ENCODE results near the gene ID1. TPM values are rescaled to one million over a fixed set of nuclear protein-coding genes. Genes with fewer than 3 reads are reported as not detected.
"Not testable (repeated sequence)": the region's sequence is repeated elsewhere in the genome, so short reads cannot be mapped to it uniquely, and the experiment has no call there.

The ID1 gene
- total RNA-seq, 4 donors from 2014 or later = 422 to 839 (median 555) TPM

DNA sequence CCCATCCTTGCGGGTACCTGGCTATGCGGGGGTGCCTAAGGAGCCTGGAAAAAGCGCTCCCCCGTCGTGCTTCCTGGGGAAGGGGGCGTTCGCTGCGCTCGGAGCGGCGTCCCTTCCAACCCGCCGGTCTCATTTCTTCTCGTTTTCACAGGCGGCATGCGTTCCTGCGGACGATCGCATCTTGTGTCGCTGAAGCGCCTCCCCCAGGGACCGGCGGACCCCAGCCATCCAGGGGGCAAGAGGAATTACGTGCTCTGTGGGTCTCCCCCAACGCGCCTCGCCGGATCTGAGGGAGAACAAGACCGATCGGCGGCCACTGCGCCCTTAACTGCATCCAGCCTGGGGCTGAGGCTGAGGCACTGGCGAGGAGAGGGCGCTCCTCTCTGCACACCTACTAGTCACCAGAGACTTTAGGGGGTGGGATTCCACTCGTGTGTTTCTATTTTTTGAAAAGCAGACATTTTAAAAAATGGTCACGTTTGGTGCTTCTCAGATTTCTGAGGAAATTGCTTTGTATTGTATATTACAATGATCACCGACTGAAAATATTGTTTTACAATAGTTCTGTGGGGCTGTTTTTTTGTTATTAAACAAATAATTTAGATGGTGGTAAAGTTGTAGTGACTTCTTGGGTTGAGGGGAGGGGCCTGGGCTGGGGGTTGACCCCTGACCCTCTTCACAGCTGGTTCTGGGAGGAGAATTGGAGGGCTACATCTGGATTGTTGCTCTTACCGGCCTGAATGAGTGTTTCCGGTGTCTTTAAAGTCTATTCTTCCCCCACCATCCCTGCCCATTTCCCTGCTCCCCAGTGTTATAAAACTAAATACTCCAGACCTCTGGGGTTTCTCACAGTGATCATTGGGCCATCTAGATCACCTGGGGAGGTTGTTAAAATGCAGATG lies 1.1 kb downstream of the ID1 start:
- H3K27me3 ChIP-seq = peaks cover 0 to 9% (median 0%) of the 10 kb centered on the region in 4 donors
- no peaks in the 10 kb centered on the region for H3K9me3 ChIP-seq
- DNase-seq = no peak
- H3K4me1 ChIP-seq = peaks cover 29 to 91% (median 31%) of the 10 kb centered on the region in 3 donors
- H3K4me3 ChIP-seq = peak overlapping the region; percentile 75 to 91 (median 82)
- TF ChIP-seq, protein P1, sequence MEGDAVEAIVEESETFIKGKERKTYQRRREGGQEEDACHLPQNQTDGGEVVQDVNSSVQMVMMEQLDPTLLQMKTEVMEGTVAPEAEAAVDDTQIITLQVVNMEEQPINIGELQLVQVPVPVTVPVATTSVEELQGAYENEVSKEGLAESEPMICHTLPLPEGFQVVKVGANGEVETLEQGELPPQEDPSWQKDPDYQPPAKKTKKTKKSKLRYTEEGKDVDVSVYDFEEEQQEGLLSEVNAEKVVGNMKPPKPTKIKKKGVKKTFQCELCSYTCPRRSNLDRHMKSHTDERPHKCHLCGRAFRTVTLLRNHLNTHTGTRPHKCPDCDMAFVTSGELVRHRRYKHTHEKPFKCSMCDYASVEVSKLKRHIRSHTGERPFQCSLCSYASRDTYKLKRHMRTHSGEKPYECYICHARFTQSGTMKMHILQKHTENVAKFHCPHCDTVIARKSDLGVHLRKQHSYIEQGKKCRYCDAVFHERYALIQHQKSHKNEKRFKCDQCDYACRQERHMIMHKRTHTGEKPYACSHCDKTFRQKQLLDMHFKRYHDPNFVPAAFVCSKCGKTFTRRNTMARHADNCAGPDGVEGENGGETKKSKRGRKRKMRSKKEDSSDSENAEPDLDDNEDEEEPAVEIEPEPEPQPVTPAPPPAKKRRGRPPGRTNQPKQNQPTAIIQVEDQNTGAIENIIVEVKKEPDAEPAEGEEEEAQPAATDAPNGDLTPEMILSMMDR (IDR thresholded peaks at IDR 0.05) = peak in 1 of 6 experiments; percentile 9
- peak in 1 of 4 donors; percentile 34 for TF ChIP-seq POLR2A (IDR thresholded peaks at IDR 0.05)
- peaks cover 0 to 8% (median 0%) of the 10 kb centered on the region in 3 donors for H3K36me3 ChIP-seq
- peak overlapping the region; percentile 94 to 97 (median 96) for H3K27ac ChIP-seq
- intact Hi-C loops (cut with DNase I) = loop anchor here (5.0 kb wide), 1 partner anchor 34 kb away; no protein-coding TSS in a partner anchor
- WGBS, 2 donors = 7 to 14% methylated on average over 5 to 13 of the region's 39 CpGs

DNA sequence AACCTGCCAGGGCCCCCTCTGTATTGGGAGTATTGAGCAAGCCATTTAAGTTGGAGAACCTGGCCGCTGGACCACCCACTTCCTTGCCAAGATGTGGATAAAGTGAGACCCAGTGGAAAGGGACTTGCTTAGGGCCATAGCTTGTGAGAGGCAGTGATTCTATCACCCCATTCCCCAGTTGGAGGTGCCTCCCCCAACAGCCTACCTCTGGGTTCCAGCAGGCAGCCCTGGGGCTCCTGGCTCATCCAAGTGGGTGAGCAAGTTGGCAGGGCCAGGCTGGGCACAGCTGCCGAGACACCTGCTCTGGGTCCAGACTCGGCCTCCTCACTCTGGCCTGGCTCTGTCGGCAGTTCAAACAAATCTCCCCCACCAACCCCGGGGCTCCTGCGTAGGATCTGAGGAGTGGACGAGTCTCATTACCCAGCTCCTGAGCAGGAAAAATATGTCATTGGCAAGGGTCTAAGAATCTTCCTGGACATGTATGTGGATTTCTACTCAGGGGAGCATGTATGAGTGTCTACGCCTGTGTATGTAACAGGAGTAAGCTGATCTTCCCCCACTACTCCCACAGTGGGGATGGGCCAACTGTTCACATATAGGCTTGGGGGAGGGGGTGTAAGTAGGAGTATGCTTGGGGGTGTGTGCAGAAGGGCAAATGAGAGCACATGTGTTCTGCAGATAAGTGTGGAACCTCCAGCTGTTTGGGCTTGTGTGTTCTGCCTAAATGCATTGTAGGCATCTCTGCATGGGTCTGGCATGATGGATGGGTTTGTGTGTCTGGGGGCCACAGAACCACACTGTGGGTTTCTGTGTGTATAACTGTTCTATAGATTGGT lies 1.9 kb downstream of the ID1 start:
- 29 to 48% methylated on average over 4 to 7 of the region's 8 CpGs for WGBS, 2 donors
- Histone ChIP-seq H3K4me1 (peaks cover 29 to 98% (median 36%) of the 10 kb centered on the region in 3 donors), H3K9me3 (no peaks in the 10 kb centered on the region), H3K27me3 (peaks cover 0 to 9% (median 0%) of the 10 kb centered on the region in 4 donors), H3K27ac (peak overlapping the region; percentile 94 to 97 (median 96)), H3K36me3 (peaks cover 0 to 8% (median 0%) of the 10 kb centered on the region in 3 donors), H3K4me3 (peak overlapping the region; percentile 75 to 91 (median 82))
- intact Hi-C loops (cut with DNase I) = loop anchor here (5.0 kb wide), 1 partner anchor 35 kb away; no protein-coding TSS in a partner anchor
- no peak for DNase-seq
- TF ChIP-seq POLR2A (IDR thresholded peaks at IDR 0.05) = peak in 1 of 4 donors; percentile 34
- TF ChIP-seq, protein P1 (IDR thresholded peaks at IDR 0.05) = no peak

DNA sequence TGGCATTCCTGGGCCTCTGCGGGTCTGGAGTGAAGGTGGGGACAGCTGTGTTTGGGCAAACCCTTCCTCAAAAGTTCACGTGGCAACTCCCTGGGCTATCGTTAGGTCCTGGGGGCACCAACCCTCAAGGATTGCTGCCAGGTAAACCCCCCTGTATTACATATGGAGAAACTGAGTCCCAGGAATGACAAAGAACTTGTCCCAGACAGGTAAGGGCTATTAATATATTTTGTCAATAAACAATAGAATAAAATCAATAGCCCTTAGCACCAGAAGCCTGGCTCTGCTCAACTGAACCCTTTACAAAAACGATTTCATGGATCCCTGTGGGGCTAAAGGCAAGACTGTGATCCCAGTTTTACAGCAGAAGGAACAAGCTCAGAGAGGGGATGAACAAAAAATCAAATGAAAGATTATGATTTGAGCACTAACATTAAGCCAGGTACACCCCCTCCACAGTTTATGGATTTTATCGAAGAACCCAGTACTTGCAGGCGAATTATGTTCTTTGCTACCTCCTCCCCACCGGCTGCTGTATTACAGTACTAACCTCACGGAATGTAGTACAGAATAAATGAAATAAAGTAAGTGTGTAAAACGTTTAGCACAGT lies 2.7 kb downstream of the ID1 start:
- H3K4me3 ChIP-seq = peak overlapping the region in 3 of 4 donors; percentile 78 to 91 (median 87)
- WGBS, 2 donors = 27 to 46% methylated on average over 9 of the region's 9 CpGs
- TF ChIP-seq, protein P1 (IDR thresholded peaks at IDR 0.05) = no peak
- no peak for TF ChIP-seq POLR2A (IDR thresholded peaks at IDR 0.05)
- H3K4me1 ChIP-seq = peaks cover 34 to 98% (median 40%) of the 10 kb centered on the region in 3 donors
- peaks cover 0 to 9% (median 0%) of the 10 kb centered on the region in 4 donors for H3K27me3 ChIP-seq
- H3K9me3 ChIP-seq = no peaks in the 10 kb centered on the region
- H3K27ac ChIP-seq = peak overlapping the region; percentile 94 to 97 (median 96)
- intact Hi-C loops (cut with DNase I) = loop anchor here (5.0 kb wide), 1 partner anchor 35 kb away; no protein-coding TSS in a partner anchor
- H3K36me3 ChIP-seq = peaks cover 0 to 8% (median 0%) of the 10 kb centered on the region in 3 donors
- no peak for DNase-seq

DNA sequence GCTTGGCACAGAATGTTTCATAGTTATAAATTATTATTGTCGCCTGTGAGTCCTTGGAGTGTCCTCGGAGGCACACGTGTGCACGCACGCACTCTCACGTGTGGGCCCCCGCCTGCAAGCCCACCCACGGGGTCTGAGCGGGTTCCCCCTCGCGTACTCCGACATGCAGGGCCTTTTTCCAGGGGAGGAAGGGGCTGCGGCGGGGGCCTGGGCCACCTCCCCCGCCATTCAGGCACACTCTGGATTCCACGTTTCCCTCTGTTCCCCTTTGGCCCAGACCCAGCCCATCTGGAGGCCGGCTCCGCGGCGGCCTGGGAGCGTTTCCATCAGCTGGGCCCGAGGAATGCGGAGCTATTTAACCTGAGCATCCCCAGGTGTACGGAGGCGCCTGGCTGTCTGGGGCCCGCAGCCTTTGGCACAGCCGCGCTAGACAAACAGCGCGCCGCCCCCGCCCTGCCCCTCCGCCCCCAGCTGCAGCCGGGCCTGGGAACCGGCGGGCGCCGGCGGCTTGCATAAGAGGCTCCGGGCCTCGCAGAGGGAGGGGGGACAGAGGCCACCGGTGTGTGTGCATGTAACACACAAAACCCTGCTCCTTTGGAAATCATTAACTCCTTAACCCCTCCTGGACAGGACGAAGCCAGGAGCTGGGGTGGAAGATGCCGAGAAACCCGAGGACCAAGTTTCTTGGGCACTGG lies 3.3 kb downstream of the ID1 start:
- peaks cover 0 to 9% (median 0%) of the 10 kb centered on the region in 4 donors for H3K27me3 ChIP-seq
- no peak for DNase-seq
- whole genome bisulfite sequencing, 2 donors = 8 to 70% methylated on average over 6 to 24 of the region's 45 CpGs
- intact Hi-C loops (cut with DNase I) = loop anchor here (5.0 kb wide), 1 partner anchor 36 kb away; no protein-coding TSS in a partner anchor
- TF ChIP-seq POLR2A (IDR thresholded peaks at IDR 0.05) = peak in 1 of 4 donors; percentile 20
- TF ChIP-seq, protein P1 (IDR thresholded peaks at IDR 0.05) = peak in 1 of 6 experiments; percentile 1
- peak overlapping the region; percentile 94 to 97 (median 96) for H3K27ac ChIP-seq
- H3K4me3 ChIP-seq = peak overlapping the region in 3 of 4 donors; percentile 78 to 91 (median 87)
- peaks cover 30 to 98% (median 33%) of the 10 kb centered on the region in 3 donors for H3K4me1 ChIP-seq
- H3K9me3 ChIP-seq = no peaks in the 10 kb centered on the region
- H3K36me3 ChIP-seq = peaks cover 0 to 8% (median 0%) of the 10 kb centered on the region in 3 donors

DNA sequence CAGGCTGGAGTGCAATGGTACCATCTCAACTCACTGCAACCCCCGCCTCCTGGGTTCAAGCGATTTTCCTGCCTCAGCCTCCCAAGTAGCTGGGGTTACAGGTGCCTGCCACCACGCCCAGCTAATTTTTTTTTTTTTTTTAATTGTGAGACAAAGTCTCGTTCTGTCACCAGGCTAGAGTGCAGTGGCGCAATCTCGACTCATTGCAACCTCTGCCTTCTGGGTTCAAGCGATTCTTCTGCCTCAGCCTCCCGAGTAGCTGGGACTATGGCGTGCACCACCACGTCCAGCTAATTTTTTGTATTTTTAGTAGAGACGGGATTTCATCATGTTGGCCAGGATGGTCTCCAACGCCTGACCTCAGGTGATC lies 7.2 kb downstream of the ID1 start:
- not testable (repeated sequence) for H3K9me3 ChIP-seq, H3K27me3 ChIP-seq, H3K36me3 ChIP-seq, H3K4me3 ChIP-seq, DNase-seq
- Histone ChIP-seq H3K4me1 (peaks cover 18 to 61% (median 24%) of the 10 kb centered on the region in 3 donors), H3K27ac (peak overlapping the region; percentile 83 to 97 (median 96))
- intact Hi-C loops (cut with DNase I) = loop anchor here (2.0 kb wide), 1 partner anchor 49 kb away; no protein-coding TSS in a partner anchor
- WGBS, 2 donors = 49 to 75% methylated on average over 7 to 12 of the region's 12 CpGs
